Sigmoid colon (tissue), 7 donors: Measurements from ENCODE around the gene GRM8. TPM values are rescaled to one million over a fixed set of nuclear protein-coding genes. Genes with fewer than 3 reads are reported as not detected.

Experiments used
- DNase-seq: peaks from one replicate; pipeline ENCODE4 v3.0.0-alpha.2; 2019
- H3K27ac ChIP-seq, 4 donors: fragments of 200-600 bp; sonication (generic); one replicate each; pipeline ENCODE4 v1.5.1; 2016 to 2019; ENCODE audit warnings: mild to moderate bottlenecking in 1 of 4
- H3K27me3 ChIP-seq, 3 donors: fragments of 200-600 bp; sonication (generic); one replicate each; pipeline ENCODE4 v1.5.1; 2019; ENCODE audit warnings: mild to moderate bottlenecking in 1 of 3
- H3K36me3 ChIP-seq, 4 donors: fragments of 200-600 bp; sonication (generic); one replicate each; pipeline ENCODE4 v1.5.1; 2016 to 2019
- H3K4me1 ChIP-seq, 4 donors: fragments of 200-600 bp; sonication (generic); one replicate each; pipeline ENCODE4 v1.5.1; 2017 to 2019
- H3K4me3 ChIP-seq, 4 donors: fragments of 200-600 bp; sonication (generic); one replicate each; pipeline ENCODE4 v1.5.1; 2017 to 2019; ENCODE audit warnings: mild to moderate bottlenecking in 2 of 4, moderate library complexity in 1 of 4
- H3K9me3 ChIP-seq, 4 donors: fragments of 200-600 bp in 3 of 4; sonication (generic) in 3 of 4; one replicate each; pipeline versions ENCODE4 v1.5.1 to v1.6.1; 2013 to 2019
- CTCF ChIP-seq, 4 experiments: fragments of 450-650 bp in 3 of 4; fragments of 200-600 bp in 1 of 4; IDR thresholded peaks; one replicate each; pipeline ENCODE4 v1.5.1; 2016 to 2019; ENCODE audit warnings: antibody characterized with exemption in 4 of 4, mild to moderate bottlenecking in 3 of 4, moderate library complexity in 2 of 4
- EP300 ChIP-seq, 4 donors: sonication (generic); formaldehyde crosslinking; IDR thresholded peaks; one replicate each; pipeline ENCODE4 v1.6.1; 2017; ENCODE audit warnings: antibody characterized with exemption in 4 of 4
- POLR2A ChIP-seq, 2 donors: fragments of 450-650 bp; IDR thresholded peaks; one replicate each; pipeline ENCODE4 v1.6.1; 2016; ENCODE audit warnings: antibody characterized with exemption in 2 of 2, mild to moderate bottlenecking in 2 of 2, moderate library complexity in 2 of 2
- POLR2AphosphoS5 ChIP-seq, 4 donors: sonication (generic); formaldehyde crosslinking; IDR thresholded peaks; one replicate each; pipeline ENCODE4 v1.6.1; 2017; ENCODE audit warnings: antibody characterized with exemption in 4 of 4
- WGBS, 2 donors: extraction: QIAGEN DNeasy Blood & Tissue Kit; methylation state at CpG; one replicate each; pipeline ENCODE4 v1.1.7; 2013; 5-methylcytosine and 5-hydroxymethylcytosine counted together
- intact Hi-C: fragments of 100-400 bp; cut with DNase I; formaldehyde crosslinking; loops from one replicate; pipeline ENCODE4 v1.15.1; 2023
- polyA plus RNA-seq, 3 donors: library from polyadenylated mRNA; stranded (reverse); fragments of 200-250 nt; gene quantifications; one replicate each; pipeline ENCODE4 v1.2.3, GENCODE V29; 2013
- total RNA-seq, 4 donors: library from RNA; depleted of rRNA; stranded (reverse); fragments of >200 nt; gene quantifications; one replicate each; pipeline ENCODE4 v1.1.0, GENCODE V29; 2016
- donor health status: healthy with polysubstance abuse.
- donor health status: Bipolar disorder and iron deficiency.
- donor health status: healthy.

Gene GRM8
- total and polyA plus RNA-seq, 7 donors: 0.27 to 1.9 (median 0.55) TPM; not detected in 4

DNA sequence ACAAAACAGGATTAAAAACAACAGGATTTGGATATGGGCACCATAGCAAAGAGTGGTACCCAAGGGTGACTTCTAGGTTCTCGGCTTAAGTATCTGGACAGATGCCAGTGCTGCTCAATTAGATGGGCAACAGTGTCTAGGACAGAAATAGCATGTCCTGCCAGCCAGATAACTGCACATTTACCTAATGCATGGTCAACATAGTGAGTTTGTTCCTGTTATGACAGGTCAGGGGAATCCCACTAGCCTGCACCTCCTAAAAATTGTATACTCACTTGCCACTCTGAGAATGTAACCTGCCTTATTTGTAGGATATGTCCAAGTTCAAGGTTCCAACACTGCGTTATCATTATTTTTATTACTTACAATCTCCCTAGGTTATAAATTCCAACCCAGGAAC, 471.7 kb downstream of the GRM8 start:
- Histone ChIP-seq H3K27me3 (no peaks in the 10 kb centered on the region), H3K9me3 (no peaks in the 10 kb centered on the region), H3K27ac (no peak overlapping the region), H3K36me3 (no peaks in the 10 kb centered on the region), H3K4me3 (no peak overlapping the region), H3K4me1 (peaks cover 0 to 2% (median 0%) of the 10 kb centered on the region in 4 donors)
- no peak for TF ChIP-seq POLR2AphosphoS5 (IDR thresholded peaks at IDR 0.05)
- TF ChIP-seq CTCF (IDR thresholded peaks at IDR 0.05): no peak
- TF ChIP-seq EP300 (IDR thresholded peaks at IDR 0.05): no peak
- TF ChIP-seq POLR2A (IDR thresholded peaks at IDR 0.05): no peak
- no peak for DNase-seq
- intact Hi-C loops: no loop called here
- WGBS, 2 donors: 85 to 86% methylated on average over 2 of the region's 2 CpGs

- H3K4me3 ChIP-seq: no peak overlapping the region
- DNase-seq: no peak
- no peak for TF ChIP-seq CTCF (IDR thresholded peaks at IDR 0.05)
- TF ChIP-seq EP300 (IDR thresholded peaks at IDR 0.05): no peak
- no peak for TF ChIP-seq POLR2A (IDR thresholded peaks at IDR 0.05)
- TF ChIP-seq POLR2AphosphoS5 (IDR thresholded peaks at IDR 0.05): no peak
- no peaks in the 10 kb centered on the region for H3K9me3 ChIP-seq
- H3K4me1 ChIP-seq: no peaks in the 10 kb centered on the region
- no peaks in the 10 kb centered on the region for H3K27me3 ChIP-seq
- intact Hi-C loops: no loop called here
- no peak overlapping the region for H3K27ac ChIP-seq
- no peaks in the 10 kb centered on the region for H3K36me3 ChIP-seq
- WGBS, 2 donors: 89% methylated on average over 1 of the region's 1 CpG
Measured at GRCh38 chr7:126778101-126778500, 474.6 kb downstream of the GRM8 start.

DNA sequence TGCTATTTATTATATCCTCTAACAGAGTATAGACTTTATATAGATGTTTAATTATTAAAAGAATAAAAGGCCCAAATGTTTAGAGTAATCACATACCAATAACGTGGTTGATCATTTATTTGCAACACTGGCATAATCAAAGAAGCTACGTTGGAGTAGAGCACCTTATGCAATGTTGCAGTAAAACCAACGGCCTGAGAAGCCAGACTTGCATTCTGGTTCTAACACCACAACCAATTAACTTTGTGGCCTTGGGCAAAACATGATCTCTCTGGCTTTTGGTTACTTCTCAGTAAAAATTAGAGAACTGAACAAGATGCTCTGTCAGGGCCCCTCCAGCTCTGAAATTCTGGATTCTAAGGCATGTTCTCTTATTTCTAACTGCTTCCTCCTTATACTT, 476.2 kb downstream of the GRM8 start:
- 82 to 83% methylated on average over 3 of the region's 3 CpGs for WGBS, 2 donors
- Histone ChIP-seq H3K4me3 (no peak overlapping the region), H3K9me3 (no peaks in the 10 kb centered on the region), H3K27ac (no peak overlapping the region), H3K4me1 (no peaks in the 10 kb centered on the region), H3K36me3 (no peaks in the 10 kb centered on the region), H3K27me3 (no peaks in the 10 kb centered on the region)
- DNase-seq: no peak
- intact Hi-C loops: no loop called here
- no peak for TF ChIP-seq POLR2AphosphoS5 (IDR thresholded peaks at IDR 0.05)
- TF ChIP-seq EP300 (IDR thresholded peaks at IDR 0.05): no peak

DNA sequence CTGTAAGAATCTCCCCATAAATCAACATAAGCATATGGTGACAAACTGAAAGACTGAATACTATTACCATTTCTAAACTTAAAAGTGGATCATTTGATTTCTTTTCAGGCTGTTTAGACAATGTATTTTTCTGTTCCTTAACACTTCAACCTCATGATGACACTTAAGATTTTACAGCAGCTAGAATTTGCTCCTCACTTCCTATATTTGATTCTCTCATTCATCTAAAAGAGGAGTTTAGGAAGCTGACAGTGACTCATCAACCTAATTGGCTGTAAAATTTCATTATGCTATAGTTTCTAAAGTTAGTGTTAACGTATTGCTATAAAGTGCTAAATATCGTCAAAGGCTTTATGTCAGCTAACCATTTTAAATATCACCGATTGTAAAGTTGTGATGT, 478.7 kb downstream of the GRM8 start:
- 70 to 71% methylated on average over 3 of the region's 3 CpGs for WGBS, 2 donors
- no peaks in the 10 kb centered on the region for H3K27me3 ChIP-seq
- no peak overlapping the region for H3K27ac ChIP-seq
- H3K4me3 ChIP-seq: no peak overlapping the region
- no peaks in the 10 kb centered on the region for H3K9me3 ChIP-seq
- H3K4me1 ChIP-seq: no peaks in the 10 kb centered on the region
- TF ChIP-seq POLR2AphosphoS5 (IDR thresholded peaks at IDR 0.05) (no peak), CTCF (IDR thresholded peaks at IDR 0.05) (no peak), EP300 (IDR thresholded peaks at IDR 0.05) (no peak), POLR2A (IDR thresholded peaks at IDR 0.05) (no peak)
- no peaks in the 10 kb centered on the region for H3K36me3 ChIP-seq
- intact Hi-C loops: no loop called here
- DNase-seq: no peak

DNA sequence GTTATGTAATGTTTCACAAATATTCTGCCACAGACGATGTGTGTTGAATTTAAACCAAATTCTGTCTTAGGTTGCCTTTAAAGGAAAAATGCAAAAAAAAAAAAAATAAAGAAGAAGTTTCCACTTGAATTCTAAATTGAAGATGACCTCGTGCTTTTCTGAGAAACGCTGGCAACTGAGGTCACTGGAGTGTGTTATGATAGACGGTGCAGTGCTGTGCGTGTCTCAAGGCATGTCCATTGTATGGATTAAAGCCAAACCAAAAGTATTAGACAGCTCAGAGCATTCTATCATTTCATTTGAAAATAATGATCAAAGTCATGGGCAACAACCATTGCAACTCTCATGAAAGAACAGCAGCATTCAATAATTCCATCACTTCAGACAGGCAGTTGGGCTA, 483.9 kb downstream of the GRM8 start:
- no peaks in the 10 kb centered on the region for H3K9me3 ChIP-seq
- TF ChIP-seq CTCF (IDR thresholded peaks at IDR 0.05) (no peak), EP300 (IDR thresholded peaks at IDR 0.05) (no peak), POLR2A (IDR thresholded peaks at IDR 0.05) (no peak), POLR2AphosphoS5 (IDR thresholded peaks at IDR 0.05) (no peak)
- intact Hi-C loops: no loop called here
- no peaks in the 10 kb centered on the region for H3K36me3 ChIP-seq
- no peaks in the 10 kb centered on the region for H3K27me3 ChIP-seq
- H3K4me3 ChIP-seq: no peak overlapping the region
- DNase-seq: no peak
- 85 to 91% methylated on average over 5 of the region's 5 CpGs for WGBS, 2 donors
- no peak overlapping the region for H3K27ac ChIP-seq
- H3K4me1 ChIP-seq: no peaks in the 10 kb centered on the region
